IPS DF 6.9 (cell line): ENCODE data around the gene AGPAT4.

Experiments used
- DNase-seq: peaks from one replicate; pipeline ENCODE4 v3.0.0-alpha.2; 2013; ENCODE audit warnings: low read depth, low spot score
- H3K27ac ChIP-seq: one replicate; pipeline ENCODE4 v1.5.1; 2013; ENCODE audit warnings: low read length, control low read depth
- H3K27me3 ChIP-seq: 2 replicates; pipeline ENCODE4 v1.6.1; 2013; ENCODE audit warnings: mild to moderate bottlenecking, low read length; ENCODE audit not compliant: control insufficient read depth, insufficient read depth
- H3K36me3 ChIP-seq: 2 replicates; pipeline ENCODE4 v1.6.1; 2013; ENCODE audit warnings: low read length; ENCODE audit not compliant: control insufficient read depth, insufficient read depth
- H3K4me1 ChIP-seq: 2 replicates; pipeline ENCODE4 v1.6.1; 2013; ENCODE audit warnings: low read length; ENCODE audit not compliant: control insufficient read depth, insufficient read depth
- H3K4me3 ChIP-seq: 2 replicates; pipeline ENCODE4 v1.5.1; 2013; ENCODE audit warnings: mild to moderate bottlenecking, low read length
- H3K9me3 ChIP-seq: 2 replicates; pipeline ENCODE4 v1.6.1; 2013; ENCODE audit warnings: low read length, inconsistent platforms; ENCODE audit not compliant: control insufficient read depth, insufficient read depth
- WGBS: extraction: QIAGEN DNeasy Blood & Tissue Kit; methylation state at CpG from one replicate; pipeline ENCODE4 v1.1.7; 2013; ENCODE audit warnings: mixed read lengths, missing lambda C conversion rate; ENCODE audit not compliant: insufficient read length, insufficient coverage; 5-methylcytosine and 5-hydroxymethylcytosine counted together

The AGPAT4 gene

DNA sequence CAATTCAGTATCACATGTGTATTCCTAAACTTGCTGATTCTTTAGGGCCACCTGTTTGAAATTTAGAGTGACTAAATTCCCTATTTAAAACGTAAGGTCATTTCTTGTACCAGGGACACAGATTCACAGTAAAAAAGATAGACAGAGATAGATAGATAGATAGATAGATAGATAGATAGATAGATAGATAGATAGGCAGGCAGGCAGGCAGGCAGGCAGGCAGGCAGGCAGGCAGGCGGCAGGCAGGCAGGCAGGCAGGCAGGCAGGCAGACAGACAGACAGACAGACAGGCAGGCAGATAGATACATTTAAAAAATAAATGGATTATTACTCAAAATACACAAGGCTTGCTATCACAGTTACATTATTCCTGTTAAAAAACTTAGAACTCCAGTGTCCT, 54.2 kb downstream of the AGPAT4 start:
- no peaks in the 10 kb centered on the region for H3K4me1 ChIP-seq
- no peak for DNase-seq
- H3K27ac ChIP-seq = no peak overlapping the region
- no peaks in the 10 kb centered on the region for H3K9me3 ChIP-seq
- no peak overlapping the region for H3K4me3 ChIP-seq
- peaks cover 5% of the 10 kb centered on the region; the same call in 1 of the 2 replicates for H3K36me3 ChIP-seq
- WGBS = no CpG with 5 or more reads among the region's 2 CpGs
- no peaks in the 10 kb centered on the region for H3K27me3 ChIP-seq

DNA sequence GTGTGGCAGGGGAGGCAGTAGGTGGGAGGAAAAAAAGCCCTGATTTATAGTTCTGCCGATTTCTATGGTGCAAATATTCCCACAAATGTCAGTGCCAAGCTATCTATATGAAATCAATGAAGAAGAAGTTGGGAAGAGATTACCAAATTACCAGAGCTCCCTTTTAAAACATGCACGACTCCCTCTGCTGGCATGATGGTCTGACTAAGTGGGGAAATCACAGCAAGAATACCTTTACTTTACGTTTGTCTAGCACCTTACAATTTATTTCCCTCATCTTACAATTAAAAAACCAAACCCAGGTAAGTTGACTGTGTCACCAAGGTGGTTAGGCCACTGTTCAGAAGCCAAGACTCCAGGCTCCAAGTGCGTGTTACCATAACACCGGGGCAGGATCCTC, 55.6 kb downstream of the AGPAT4 start:
- Histone ChIP-seq H3K36me3 (peaks cover 5% of the 10 kb centered on the region; the same call in 1 of the 2 replicates), H3K27me3 (no peaks in the 10 kb centered on the region), H3K27ac (no peak overlapping the region), H3K4me1 (no peaks in the 10 kb centered on the region), H3K9me3 (no peaks in the 10 kb centered on the region), H3K4me3 (no peak overlapping the region)
- DNase-seq = no peak
- no CpG with 5 or more reads among the region's 5 CpGs for WGBS

DNA sequence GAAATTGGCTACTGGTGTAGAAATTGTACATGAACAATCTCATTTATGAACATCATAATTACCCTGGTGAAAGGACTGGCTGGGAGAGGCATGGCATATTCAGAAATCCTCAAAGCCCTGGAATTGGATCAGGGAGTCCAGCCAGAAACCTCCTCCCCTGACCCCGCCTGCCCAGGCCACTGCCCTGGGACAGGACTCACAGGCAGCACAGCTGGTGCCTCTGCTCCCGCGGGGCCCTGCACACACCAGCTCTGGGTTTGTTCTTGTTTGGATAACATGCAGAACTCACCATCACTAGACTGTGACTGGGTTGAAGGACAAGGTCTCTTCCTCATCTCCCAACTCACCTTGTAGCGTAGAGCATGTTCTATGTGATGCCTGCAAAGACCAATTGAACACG, 56.2 kb downstream of the AGPAT4 start:
- WGBS = no CpG with 5 or more reads among the region's 5 CpGs
- no peaks in the 10 kb centered on the region for H3K9me3 ChIP-seq
- no peak overlapping the region for H3K4me3 ChIP-seq
- no peaks in the 10 kb centered on the region for H3K4me1 ChIP-seq
- DNase-seq = no peak
- H3K27ac ChIP-seq = no peak overlapping the region
- H3K36me3 ChIP-seq = peaks cover 5% of the 10 kb centered on the region; the same call in 1 of the 2 replicates
- no peaks in the 10 kb centered on the region for H3K27me3 ChIP-seq

DNA sequence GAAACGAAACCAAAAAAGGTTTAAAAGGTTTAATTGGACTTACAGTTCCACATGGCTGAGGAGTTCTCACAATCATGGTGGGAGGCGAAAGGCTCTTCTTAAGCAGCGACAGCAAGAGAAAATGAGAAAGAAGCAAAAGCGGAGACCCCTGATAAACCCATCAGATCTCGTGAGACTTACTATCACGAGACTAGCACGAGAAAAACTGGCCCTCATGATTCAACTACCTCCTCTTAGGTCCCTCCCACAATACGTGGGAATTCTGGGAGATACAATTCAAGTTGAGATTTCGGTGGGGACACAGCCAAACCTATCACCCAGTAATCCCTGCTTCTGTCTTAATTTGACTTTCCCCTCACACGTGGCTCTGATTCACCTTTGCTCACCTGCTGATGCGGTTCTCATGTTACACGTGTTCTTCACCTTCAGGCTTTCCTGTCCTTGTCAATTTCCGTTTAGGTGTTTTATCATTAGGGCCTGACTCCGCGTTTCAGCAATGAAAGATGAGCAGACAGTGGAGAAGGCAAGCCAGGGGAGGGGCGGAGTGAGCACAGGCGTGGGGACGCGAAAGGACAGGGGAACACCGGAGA, 57.1 kb downstream of the AGPAT4 start:
- WGBS = no CpG with 5 or more reads among the region's 20 CpGs
- no peak overlapping the region for H3K4me3 ChIP-seq

DNA sequence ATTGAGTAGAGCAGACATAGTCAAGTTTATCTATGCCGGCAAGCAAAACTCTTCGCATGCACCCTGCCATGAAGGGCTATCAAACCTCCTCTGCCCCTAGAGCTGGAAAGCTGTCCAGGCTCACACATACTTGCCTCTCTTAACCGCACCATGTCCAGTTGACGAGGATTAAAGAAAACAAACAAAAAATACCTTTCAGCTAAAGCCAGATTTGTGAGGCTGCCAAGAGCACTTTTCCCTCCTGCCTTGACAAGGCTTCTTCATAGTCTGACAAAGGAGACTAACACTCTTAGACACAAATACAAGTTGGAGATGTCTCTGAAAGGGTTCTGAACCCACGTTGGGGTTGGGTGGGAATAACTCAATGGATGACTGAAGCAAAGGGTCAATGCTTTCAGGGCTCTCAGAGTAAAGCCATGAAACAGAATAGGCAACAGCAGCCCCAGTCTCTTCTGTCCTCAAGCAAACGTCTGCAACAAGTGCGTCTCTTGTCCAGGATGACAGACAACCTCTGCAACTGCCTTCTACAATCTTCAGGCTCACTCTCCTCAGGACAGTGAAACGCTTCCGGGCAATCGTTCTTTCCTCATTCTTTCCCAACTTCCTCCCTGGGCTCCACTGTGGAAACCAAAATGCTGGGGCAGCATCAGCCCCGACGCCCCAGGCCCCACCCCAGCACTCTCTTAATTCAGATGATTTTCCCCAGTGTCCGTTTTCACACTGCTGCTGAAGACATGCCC, 57.8 kb downstream of the AGPAT4 start:
- Histone ChIP-seq H3K9me3 (no peaks in the 10 kb centered on the region; the same call in 1 of the 2 replicates), H3K4me1 (no peaks in the 10 kb centered on the region), H3K27ac (no peak overlapping the region), H3K4me3 (no peak overlapping the region), H3K36me3 (peaks cover 5% of the 10 kb centered on the region; the same call in 1 of the 2 replicates), H3K27me3 (no peaks in the 10 kb centered on the region)
- no peak for DNase-seq
- WGBS = no CpG with 5 or more reads among the region's 13 CpGs

More for the DNA sequence above, 57.1 kb downstream of the AGPAT4 start:
- Histone ChIP-seq H3K27ac (no peak overlapping the region), H3K36me3 (peaks cover 5% of the 10 kb centered on the region; the same call in 1 of the 2 replicates), H3K9me3 (no peaks in the 10 kb centered on the region; the same call in 1 of the 2 replicates), H3K4me1 (no peaks in the 10 kb centered on the region), H3K27me3 (no peaks in the 10 kb centered on the region)
- DNase-seq = no peak

DNA sequence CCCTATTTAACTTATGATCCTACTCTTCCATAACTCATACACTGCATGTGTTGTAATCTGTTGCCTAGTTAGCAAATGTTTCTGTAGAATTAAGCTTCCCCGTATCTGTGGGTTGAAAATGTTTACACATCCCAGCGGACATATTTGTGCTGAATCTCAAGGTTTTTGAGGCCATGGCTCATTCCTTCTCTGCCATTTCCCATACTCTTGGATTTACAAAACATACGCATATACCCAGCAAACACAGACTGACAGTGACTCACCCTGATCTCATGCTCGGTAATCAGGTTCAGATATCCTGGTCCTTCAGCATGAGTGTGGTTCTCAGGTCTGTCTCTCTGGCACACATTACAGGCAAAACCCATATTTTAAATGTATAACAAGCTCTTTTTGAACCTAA, 58.7 kb downstream of the AGPAT4 start:
- Histone ChIP-seq H3K36me3 (peaks cover 5% of the 10 kb centered on the region; the same call in 1 of the 2 replicates), H3K27me3 (no peaks in the 10 kb centered on the region), H3K4me3 (no peak overlapping the region), H3K27ac (no peak overlapping the region), H3K9me3 (no peaks in the 10 kb centered on the region; the same call in 1 of the 2 replicates), H3K4me1 (no peaks in the 10 kb centered on the region)
- no peak for DNase-seq
- WGBS = no CpG with 5 or more reads among the region's 4 CpGs

DNA sequence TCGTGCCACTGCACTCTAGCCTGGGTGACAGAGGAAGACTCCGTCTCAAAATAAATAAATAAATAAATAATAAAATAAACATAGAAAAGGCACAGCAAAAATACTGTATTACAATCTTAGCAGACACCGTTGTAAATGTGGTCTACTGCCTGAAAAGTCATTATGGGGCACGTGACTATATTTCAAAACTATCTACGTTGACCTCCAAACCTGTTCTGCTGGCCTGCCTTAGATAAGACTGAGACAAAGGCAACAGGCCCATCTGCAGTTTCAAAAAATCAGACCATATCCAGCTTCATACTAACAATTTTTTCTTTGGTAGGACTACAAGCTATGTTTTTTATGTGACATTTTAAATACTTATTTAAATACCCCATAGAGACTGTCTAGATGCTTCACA, 59.1 kb downstream of the AGPAT4 start:
- no peak overlapping the region for H3K27ac ChIP-seq
- no peaks in the 10 kb centered on the region for H3K4me1 ChIP-seq
- H3K27me3 ChIP-seq = no peaks in the 10 kb centered on the region
- H3K4me3 ChIP-seq = no peak overlapping the region
- no peaks in the 10 kb centered on the region; the same call in 1 of the 2 replicates for H3K9me3 ChIP-seq
- no CpG with 5 or more reads among the region's 5 CpGs for WGBS
- peaks cover 5% of the 10 kb centered on the region; the same call in 1 of the 2 replicates for H3K36me3 ChIP-seq
- DNase-seq = no peak

DNA sequence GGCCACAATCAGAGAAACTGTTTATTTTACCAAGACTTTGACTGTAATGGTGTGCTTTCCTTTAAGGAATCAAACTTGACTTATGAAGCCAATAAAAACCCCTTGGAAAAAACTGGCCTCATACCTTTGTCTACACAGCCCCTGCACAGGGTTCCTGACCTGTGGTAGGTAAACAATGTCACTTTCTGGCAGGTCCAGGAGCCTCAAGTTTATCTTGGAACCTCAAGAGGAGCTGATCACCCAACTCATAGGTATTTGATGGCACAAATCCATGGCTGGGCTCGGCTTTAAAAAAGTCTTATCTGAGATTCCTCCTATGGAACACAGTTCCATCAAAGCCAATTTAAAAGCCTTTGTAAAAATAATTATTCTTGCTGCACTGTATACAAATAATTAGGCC, 61.0 kb downstream of the AGPAT4 start:
- Histone ChIP-seq H3K27ac (no peak overlapping the region), H3K36me3 (peaks cover 3% of the 10 kb centered on the region; the same call in 1 of the 2 replicates), H3K27me3 (no peaks in the 10 kb centered on the region), H3K4me1 (no peaks in the 10 kb centered on the region), H3K4me3 (no peak overlapping the region), H3K9me3 (peaks cover 2% of the 10 kb centered on the region)
- no peak for DNase-seq
- WGBS = no CpG with 5 or more reads among the region's 1 CpG

DNA sequence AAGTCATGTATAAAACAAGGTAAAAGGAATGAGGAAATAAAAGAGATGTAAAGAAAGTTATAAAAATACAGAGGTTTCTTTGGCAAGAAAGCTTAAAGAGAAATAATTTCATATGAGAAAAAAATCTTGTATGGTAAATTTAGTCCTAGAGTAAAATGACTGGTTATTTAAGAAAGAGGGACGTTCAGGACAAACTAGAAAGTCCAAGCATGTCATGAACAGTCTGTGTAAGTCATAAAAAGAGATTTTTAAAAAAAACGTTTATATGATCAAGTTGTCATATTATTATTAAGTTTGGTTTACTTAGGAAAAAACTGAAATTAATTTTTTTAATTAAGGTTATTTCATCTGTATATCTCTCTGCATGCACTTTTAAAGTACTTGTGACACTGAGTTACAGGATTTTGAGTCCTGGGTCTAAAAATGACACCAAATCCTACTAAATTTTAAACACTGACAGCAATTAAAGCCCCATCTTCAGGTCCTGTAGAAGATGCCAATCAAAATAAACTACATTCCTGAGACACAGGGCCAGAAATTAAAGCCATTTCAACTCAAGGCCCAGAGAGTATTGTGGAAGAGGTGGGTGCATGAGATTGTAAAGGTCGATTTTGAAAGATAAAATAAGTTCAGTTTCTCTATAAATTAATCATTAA, 62.4 kb downstream of the AGPAT4 start:
- Histone ChIP-seq H3K27me3 (no peaks in the 10 kb centered on the region), H3K4me1 (no peaks in the 10 kb centered on the region), H3K36me3 (no peaks in the 10 kb centered on the region), H3K27ac (no peak overlapping the region), H3K9me3 (peaks cover 2% of the 10 kb centered on the region), H3K4me3 (no peak overlapping the region)
- peak; percentile 13 for DNase-seq
- no CpG with 5 or more reads among the region's 3 CpGs for WGBS

DNA sequence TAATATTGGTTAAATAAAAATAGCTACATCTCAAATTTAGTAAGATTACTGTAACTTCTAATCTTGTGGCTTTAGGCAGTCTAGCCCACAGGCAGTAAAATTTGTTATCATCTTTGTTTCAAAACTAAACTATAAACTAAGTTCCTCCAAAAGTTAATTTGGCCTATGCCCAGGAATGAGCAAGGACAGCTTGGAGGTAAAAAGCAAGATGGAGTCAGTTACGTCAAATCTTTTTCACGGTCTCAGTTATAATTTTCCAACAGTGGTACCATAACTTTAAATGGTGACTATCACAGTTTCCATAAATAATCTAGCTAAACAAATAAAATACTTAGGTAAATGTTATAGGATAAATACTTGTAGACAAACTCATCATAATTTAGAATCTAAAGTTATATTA, 63.0 kb downstream of the AGPAT4 start:
- Histone ChIP-seq H3K4me1 (no peaks in the 10 kb centered on the region), H3K36me3 (no peaks in the 10 kb centered on the region), H3K27me3 (no peaks in the 10 kb centered on the region), H3K4me3 (no peak overlapping the region), H3K27ac (no peak overlapping the region), H3K9me3 (peaks cover 2% of the 10 kb centered on the region)
- DNase-seq = no peak
- WGBS = no CpG with 5 or more reads among the region's 2 CpGs
